WERI-Rb-1 (cell line): Measurements from ENCODE around the gene TXLNA.

Experiments
- DNase-seq: peaks from one replicate; pipeline ENCODE4 v3.0.0-alpha.2; 2020
- H3K27ac ChIP-seq: fragments of 250-450 bp; sonication (Bioruptor Pico); 2 replicates; pipeline ENCODE4 v1.5.1; 2020; ENCODE audit warnings: mild to moderate bottlenecking, moderate library complexity
- H3K27me3 ChIP-seq: fragments of 250-450 bp; sonication (Bioruptor Pico); 2 replicates; pipeline ENCODE4 v1.5.1; 2021; ENCODE audit warnings: mild to moderate bottlenecking, low read depth, moderate library complexity; ENCODE audit not compliant: insufficient read depth, severe bottlenecking
- H3K36me3 ChIP-seq: fragments of 250-450 bp; sonication (Bioruptor Pico); 2 replicates; pipeline ENCODE4 v1.5.1; 2020; ENCODE audit warnings: mild to moderate bottlenecking, moderate library complexity
- H3K4me3 ChIP-seq: 2 replicates; pipeline ENCODE4 v1.5.1; 2011; ENCODE audit warnings: low read depth, mild to moderate bottlenecking, control low read depth, low read length
- H3K9me3 ChIP-seq: fragments of 250-450 bp; sonication (Bioruptor Pico); 2 replicates; pipeline ENCODE4 v1.5.1; 2021; ENCODE audit warnings: mild to moderate bottlenecking, moderate library complexity; ENCODE audit not compliant: severe bottlenecking
- CTCF ChIP-seq: IDR thresholded peaks from 2 replicates; pipeline ENCODE4 v1.5.1; 2011; ENCODE audit warnings: low read depth, mild to moderate bottlenecking, control low read depth, inconsistent platforms, low read length

The TXLNA gene

GRCh38 chr1:32231843-32232432 lies 52.5 kb downstream of the TXLNA start:
- TF ChIP-seq CTCF, result no peak
- no peaks in the 10 kb centered on the region for H3K27me3 ChIP-seq
- H3K36me3 ChIP-seq, result peaks cover 52% of the 10 kb centered on the region
- DNase-seq, result no peak
- H3K4me3 ChIP-seq, result no peak overlapping the region
- H3K9me3 ChIP-seq, result no peaks in the 10 kb centered on the region
- H3K27ac ChIP-seq, result peak overlapping the region; percentile 26

- peaks cover 47% of the 10 kb centered on the region for H3K36me3 ChIP-seq
- DNase-seq, result no peak
- H3K4me3 ChIP-seq, result no peak overlapping the region
- H3K9me3 ChIP-seq, result no peaks in the 10 kb centered on the region
- H3K27ac ChIP-seq, result no peak overlapping the region
- H3K27me3 ChIP-seq, result no peaks in the 10 kb centered on the region
- TF ChIP-seq CTCF, result no peak
Measured at GRCh38 chr1:32232558-32233304, 53.3 kb downstream of the TXLNA start.

- no peak overlapping the region for H3K27ac ChIP-seq
- no peaks in the 10 kb centered on the region for H3K9me3 ChIP-seq
- H3K27me3 ChIP-seq, result no peaks in the 10 kb centered on the region
- H3K36me3 ChIP-seq, result peaks cover 26% of the 10 kb centered on the region
- no peak overlapping the region for H3K4me3 ChIP-seq
- no peak for TF ChIP-seq CTCF
- no peak for DNase-seq
Measured at GRCh38 chr1:32234792-32235191, 55.3 kb downstream of the TXLNA start.

- no peaks in the 10 kb centered on the region for H3K9me3 ChIP-seq
- H3K27ac ChIP-seq, result no peak overlapping the region
- no peak for DNase-seq
- no peaks in the 10 kb centered on the region; the same call in 1 of the 2 replicates for H3K36me3 ChIP-seq
- TF ChIP-seq CTCF, result no peak
- H3K4me3 ChIP-seq, result no peak overlapping the region
- H3K27me3 ChIP-seq, result no peaks in the 10 kb centered on the region
Measured at GRCh38 chr1:32239337-32239736, 59.9 kb downstream of the TXLNA start.

GRCh38 chr1:32239790-32240139 lies 60.3 kb downstream of the TXLNA start:
- no peak for DNase-seq
- H3K9me3 ChIP-seq, result no peaks in the 10 kb centered on the region
- H3K27ac ChIP-seq, result no peak overlapping the region
- no peaks in the 10 kb centered on the region; the same call in 1 of the 2 replicates for H3K36me3 ChIP-seq
- no peak overlapping the region for H3K4me3 ChIP-seq
- H3K27me3 ChIP-seq, result no peaks in the 10 kb centered on the region
- TF ChIP-seq CTCF, result no peak
